Stimulated activated CD4-positive, alpha-beta T cell treated with anti-CD3 and anti-CD28 coated beads, Interleukin-1b, Interleukin-23, amount 100 ng/mL, for 48 hours (primary cell): ENCODE data around the gene SLC39A13.

Experiments used
- DNase-seq: peaks from one replicate; pipeline ENCODE4 v3.0.0-alpha.2; 2020

Gene SLC39A13

DNA sequence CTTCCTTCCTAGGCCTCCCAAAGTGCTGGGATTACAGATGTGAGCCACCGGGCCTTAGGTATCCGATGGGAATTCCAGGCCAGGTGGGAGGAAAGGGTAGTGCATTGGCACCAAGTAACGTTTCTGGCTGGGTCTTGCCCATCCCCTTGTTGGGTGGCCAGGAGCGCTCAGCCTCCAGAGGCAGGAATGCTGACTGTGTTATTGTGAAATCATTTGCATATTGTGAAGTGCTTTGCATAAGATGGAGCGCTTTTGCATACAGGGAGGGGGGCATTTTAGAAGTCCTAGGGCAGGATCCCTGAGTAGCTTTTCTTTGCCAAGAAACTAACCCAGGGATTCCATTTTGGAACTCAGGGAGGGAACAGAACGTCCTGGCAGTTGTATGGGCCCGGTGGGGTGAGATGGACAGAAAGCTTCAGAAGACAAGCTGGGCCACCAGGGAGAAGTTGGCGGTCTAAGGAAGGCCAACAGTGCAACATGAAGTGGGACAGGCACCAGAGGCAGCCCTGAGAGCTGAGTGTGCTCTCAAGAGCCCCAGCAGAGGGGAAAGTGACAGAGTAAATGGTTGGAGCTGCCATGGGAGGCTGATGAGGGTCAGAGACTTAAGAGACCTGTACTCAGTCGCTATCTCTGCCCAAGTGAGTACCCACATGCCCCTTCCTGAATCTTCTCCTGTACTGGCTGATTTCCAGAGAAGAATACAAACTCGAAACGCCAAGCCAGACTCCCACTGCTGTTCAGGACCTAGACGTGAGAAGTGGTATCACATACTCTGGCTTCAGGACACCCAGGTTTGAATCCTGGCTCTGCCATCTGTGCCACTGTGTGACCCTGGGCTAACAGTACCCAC, 1.3 kb upstream of the SLC39A13 start:
- no peak for DNase-seq

DNA sequence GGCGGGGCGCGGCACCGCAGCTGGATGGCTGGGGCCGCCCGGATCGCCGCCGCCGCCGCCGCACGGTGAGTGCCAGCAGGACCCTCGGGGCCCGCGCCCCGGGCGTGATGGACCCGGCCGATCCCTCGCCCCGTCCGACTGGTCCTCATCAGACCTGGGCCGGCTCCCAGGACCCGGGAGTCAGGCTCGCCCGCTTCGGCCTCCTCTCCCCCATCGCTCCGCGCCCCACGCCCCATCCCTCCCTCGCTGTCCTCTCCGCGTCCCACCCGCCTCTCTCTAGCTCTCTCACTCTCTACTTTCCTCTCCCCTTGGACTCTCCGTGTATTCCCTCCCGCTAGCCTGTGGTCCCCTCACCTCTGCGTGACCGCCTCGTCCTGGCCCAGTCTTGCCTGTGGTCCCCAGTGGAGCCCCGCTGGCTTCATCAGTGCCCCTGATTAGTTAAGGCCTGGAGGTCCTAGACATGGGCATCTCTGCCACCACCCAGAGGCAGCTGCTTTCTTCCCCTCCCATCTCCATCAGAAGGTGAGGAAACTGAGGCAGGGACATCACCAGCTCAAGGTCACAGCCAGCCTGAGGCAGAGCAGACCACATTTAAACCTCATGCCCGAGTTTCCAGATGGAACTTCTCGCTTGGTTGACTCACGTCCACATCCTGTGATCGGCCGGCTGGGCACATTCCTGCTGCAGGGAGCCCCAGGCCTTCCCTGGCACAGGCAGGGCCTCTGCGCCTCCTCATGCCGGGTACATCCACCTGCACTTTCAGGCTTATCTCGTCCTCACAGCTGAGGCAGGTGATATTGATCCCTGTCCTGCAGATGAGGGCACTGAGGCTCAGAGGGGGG, 429 bp downstream of the SLC39A13 start:
- no peak for DNase-seq

DNA sequence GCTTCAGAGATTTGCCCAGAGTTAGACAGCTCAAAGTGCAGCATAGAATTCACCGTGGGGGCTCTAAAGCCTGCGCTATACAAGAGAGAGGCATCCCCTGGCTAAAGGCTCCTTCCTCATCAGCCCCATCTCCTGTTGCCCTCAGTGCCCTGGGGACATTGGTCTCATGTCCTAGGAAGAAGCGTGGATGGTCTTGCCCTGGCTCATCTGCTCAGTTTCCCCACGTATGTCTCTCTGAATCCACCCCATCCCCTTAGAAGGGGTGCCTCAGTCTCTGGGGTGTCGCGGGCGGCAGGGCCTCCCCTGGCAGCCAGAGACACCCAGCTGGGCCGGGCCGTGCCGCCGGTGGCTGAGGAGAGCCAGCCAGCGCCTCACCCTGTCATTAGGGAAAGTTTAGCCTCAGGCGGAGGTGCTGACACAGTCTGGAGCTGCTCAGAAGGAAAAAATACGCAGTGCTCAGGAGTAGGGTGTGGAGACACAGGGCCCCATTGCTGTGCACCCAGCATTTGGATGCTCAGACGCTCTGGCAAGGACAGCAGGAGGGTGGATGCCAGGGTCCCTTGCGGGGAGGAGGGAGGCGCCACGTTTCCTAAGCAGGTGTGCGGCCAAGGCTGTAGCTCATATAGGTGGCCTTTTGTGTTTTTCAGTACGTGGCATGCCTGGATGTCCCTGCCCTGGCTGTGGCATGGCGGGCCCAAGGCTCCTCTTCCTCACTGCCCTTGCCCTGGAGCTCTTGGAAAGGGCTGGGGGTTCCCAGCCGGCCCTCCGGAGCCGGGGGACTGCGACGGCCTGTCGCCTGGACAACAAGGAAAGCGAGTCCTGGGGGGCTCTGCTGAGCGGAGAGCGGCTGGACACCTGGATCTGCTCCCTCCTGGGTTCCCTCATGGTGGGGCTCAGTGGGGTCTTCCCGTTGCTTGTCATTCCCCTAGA, 1.3 kb downstream of the SLC39A13 start:
- DNase-seq: no peak

DNA sequence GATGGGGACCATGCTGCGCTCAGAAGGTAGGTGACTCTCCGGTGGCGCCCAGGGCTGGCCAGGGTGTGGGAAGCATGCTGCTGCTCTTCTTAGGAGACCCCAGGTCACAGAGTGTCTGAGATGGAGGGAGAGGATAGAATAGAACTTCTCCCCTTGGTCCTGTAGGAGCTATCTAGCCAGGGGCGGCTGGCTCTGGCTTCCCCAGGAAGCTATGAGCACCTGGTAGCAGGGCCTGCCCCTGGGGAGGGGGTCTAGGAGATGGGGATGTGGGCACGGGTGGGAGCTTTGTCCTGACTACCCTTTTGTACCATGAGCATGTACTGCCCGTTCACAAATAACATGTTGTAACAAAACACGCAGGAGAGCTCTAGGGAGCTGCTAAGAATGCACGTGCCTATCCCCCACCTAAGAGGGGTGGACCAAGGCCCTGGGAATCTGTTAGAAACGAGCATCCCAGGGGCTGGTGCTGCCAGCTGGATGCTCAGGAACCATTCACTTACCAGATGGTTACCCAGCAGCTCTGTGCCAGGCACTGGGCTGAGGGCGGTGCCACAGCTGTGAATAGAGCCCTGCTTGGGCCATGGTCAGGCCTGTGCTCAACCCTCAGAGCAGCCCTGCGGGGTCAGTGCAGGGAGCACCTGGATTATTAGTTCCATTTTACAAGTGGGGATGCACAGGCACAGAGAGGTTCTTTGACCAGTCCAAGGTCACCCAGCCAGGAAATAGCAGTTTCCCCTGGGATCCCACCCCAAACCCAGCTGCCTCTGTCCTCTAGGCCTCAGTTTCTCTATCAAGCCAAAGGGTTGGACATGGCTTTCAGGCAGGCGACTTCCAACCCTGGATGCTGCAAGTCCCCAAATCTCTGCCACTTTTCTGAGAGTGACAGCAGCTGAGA, 2.2 kb downstream of the SLC39A13 start:
- DNase-seq: no peak

DNA sequence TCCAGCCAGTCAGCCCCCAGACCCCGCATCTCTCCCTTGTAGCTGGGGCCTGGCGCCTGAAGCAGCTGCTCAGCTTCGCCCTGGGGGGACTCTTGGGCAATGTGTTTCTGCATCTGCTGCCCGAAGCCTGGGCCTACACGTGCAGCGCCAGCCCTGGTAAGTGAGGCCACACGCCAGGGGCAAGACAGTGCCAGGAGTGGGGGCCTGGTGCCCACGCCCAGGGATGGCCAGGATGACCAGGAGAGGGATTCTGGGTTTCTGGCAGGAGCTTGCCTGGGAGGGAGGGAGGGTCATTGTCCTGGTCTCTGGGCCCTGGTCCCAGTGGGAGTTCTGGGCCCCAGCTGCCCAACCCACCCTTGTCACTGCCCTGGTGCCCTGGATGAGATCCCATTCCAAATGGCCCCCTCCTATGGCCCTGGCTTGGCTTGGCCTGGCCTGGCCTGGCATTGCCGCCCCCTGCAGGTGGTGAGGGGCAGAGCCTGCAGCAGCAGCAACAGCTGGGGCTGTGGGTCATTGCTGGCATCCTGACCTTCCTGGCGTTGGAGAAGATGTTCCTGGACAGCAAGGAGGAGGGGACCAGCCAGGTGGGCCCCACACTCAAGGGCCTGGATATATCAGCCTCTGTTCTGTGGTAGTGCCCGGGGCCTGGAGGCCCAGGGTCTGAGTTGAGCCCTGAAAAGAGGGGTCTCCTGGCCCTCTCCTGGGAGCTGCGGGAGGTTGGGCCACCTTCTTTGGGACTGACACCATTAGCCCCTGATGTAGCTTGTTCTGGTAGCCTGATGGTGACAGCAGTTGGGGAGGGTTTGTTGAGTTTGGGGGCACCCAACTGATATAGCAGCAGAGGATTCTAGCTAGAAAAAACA, 3.7 kb downstream of the SLC39A13 start:
- peak; percentile 56 for DNase-seq

DNA sequence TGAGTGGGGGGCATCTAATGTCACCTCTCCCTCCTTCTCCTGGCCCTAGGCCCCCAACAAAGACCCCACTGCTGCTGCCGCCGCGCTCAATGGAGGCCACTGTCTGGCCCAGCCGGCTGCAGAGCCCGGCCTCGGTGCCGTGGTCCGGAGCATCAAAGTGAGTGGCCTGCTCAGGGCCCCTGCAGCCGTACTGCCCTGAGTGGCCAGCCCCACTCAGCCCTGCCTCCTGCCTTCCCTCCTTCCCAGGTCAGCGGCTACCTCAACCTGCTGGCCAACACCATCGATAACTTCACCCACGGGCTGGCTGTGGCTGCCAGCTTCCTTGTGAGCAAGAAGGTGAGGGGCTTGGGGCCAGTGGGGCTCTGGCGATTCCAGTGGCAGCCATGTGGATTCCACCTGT, 5.0 kb downstream of the SLC39A13 start:
- DNase-seq: no peak

DNA sequence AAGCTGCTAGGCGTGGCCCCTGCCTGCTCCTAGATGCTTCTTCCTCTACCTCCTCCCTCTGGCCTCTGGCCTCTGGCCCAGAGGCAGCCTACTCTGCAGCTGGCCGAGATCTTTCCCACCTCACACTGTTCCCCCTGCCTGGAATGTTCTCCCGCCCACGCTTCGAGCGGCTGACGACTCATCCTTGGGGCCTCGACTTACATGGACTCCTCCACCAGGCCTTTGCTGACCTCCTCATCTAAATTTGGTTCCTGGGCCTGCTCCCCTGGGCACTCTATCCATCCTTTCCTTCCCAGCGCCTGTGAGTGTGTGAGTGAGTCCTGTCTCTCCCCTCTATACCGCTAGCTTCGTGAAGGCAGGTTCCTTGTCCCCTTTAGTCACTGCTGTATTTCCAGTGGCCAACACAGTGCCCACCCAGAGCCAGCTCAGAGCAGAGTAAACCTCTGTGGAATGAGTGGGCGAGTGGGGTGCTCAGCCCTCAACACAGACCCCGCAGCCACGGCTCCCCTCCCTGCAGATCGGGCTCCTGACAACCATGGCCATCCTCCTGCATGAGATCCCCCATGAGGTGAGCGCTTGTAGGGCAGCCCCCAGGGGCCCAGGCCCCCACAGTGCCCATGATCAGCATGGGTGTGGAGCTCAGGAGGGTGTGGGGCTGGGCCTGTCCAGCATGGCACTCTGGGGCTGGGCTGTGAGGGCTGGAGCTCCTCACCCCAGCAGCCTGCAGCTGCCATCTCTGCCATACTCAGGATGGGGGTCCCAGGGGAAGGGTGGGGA, 5.7 kb downstream of the SLC39A13 start:
- DNase-seq: no peak

DNA sequence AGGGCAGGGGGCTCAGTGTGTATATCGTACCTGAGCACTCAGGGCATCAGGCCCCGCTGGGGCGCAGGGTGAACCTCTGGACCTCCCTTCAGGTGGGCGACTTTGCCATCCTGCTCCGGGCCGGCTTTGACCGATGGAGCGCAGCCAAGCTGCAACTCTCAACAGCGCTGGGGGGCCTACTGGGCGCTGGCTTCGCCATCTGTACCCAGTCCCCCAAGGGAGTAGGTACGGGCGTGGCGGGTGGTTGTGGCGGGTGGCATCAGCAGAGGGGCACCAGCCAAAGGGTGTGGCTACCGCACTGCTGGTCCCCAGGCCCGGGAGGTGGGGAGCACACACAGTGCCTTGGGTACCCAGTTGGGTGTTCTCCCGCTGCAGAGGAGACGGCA, 6.3 kb downstream of the SLC39A13 start:
- no peak for DNase-seq

DNA sequence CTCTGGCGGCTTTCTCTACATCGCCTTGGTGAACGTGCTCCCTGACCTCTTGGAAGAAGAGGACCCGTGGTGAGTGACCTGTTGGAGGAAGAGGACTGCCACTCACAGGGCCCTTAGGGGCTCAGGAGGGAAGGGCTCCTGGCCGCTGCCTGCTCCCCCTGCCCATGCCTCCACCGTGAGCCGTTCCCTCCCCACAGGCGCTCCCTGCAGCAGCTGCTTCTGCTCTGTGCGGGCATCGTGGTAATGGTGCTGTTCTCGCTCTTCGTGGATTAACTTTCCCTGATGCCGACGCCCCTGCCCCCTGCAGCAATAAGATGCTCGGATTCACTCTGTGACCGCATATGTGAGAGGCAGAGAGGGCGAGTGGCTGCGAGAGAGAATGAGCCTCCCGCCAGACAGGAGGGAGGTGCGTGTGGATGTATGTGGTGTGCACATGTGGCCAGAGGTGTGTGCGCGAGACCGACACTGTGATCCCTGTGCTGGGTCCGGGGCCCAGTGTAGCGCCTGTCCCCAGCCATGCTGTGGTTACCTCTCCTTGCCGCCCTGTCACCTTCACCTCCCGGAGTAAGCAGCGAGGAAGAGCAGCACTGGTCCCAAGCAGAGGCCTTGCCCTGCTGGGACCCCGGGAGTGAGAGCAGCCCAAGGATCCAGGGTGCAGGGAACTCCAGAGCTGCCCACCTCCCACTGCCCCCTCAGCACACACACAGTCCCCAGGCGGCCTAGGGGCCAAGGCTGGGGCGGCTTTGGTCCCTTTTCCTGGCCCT, 6.9 kb downstream of the SLC39A13 start:
- no peak for DNase-seq

DNA sequence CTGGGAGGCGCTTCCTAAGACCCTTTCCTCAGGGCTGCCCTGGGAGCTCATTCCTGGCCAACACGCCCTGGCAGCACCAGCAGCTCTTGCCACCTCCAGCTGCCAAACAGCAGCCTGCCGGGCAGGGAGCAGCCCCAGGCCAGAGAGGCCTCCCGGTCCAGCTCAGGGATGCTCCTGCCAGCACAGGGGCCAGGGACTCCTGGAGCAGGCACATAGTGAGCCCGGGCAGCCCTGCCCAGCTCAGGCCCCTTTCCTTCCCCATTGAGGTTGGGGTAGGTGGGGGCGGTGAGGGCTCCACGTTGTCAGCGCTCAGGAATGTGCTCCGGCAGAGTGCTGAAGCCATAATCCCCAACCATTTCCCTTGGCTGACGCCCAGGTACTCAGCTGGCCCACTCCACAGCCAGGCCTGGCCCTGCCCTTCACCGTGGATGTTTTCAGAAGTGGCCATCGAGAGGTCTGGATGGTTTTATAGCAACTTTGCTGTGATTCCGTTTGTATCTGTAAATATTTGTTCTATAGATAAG, 7.6 kb downstream of the SLC39A13 start:
- DNase-seq: no peak

DNA sequence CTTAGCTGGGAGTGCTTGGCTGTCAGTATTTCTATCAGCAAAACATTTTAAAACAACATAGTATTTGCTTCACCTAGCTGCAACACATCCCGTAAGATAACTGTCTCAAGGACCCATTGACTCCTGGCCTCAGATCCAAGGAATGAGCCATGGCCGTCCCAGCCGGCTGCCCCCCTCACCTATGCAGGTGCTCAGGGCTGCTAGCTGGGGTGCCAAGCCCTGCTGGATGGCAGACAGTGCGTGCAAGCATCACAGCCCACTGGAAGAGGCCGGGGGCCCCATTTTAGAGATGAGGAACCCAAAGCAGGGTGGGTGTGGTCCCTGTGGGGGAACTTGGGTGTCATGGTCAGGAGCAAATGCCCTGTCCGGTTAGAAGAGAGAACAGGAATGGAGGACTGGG, 9.3 kb downstream of the SLC39A13 start:
- DNase-seq: no peak

DNA sequence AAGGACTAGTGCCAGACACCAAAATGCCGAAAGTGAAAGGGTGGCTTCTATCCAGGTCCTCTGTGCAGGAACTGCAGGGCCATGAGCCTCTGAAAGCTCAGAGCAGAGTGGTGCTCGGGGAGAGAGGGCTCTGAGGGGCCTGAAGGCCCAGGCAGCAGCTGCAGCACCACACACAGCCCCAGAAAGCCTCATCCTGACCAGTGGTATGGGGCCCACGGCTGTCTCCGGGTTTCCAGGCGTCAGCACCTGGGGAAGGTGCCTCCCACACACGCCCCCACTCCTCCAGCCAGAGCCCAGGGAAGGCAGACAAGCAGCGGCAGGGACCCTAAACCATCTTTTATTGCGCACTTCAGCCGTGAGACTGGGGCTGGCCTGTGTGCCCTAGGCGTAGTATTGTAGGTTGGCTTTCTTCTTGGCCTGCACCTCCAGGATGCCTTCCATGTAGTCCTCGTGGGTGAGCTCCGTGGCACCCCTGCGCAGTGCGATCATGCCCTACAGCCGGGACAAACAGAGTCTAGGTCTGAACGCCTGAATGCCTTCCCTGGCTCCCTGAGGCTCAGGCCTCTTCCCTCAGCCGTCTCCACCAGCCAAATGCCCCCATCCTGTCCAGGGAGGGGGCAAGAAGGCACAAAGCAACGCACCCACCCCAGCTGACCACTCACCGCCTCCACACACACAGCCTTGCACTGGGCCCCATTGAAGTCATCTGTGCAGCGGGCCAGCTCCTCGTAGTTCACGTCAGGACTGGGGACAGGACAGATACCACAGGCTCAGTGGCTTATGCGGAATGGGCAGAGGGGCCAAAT, 10.3 kb downstream of the SLC39A13 start:
- no peak for DNase-seq

DNA sequence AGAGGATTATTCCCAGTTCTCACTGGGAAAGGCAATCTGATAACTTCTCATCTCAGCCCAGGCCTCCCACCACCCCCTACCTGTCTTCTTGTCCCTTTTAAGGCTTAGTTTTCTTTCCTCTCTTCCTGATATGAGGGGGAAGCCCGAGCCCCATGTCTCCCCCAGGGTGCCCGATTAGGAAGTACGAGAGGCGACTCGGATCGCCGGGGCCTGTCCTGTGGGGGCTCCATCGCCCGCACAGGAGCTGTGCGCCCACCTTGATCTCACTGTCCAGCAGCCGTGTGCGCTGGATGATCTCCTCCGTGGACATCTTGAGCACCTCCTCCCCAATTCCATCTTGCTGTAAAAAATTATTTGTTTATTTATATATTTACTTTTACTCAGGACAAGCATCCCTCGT, 17.2 kb downstream of the SLC39A13 start:
- DNase-seq: no peak

DNA sequence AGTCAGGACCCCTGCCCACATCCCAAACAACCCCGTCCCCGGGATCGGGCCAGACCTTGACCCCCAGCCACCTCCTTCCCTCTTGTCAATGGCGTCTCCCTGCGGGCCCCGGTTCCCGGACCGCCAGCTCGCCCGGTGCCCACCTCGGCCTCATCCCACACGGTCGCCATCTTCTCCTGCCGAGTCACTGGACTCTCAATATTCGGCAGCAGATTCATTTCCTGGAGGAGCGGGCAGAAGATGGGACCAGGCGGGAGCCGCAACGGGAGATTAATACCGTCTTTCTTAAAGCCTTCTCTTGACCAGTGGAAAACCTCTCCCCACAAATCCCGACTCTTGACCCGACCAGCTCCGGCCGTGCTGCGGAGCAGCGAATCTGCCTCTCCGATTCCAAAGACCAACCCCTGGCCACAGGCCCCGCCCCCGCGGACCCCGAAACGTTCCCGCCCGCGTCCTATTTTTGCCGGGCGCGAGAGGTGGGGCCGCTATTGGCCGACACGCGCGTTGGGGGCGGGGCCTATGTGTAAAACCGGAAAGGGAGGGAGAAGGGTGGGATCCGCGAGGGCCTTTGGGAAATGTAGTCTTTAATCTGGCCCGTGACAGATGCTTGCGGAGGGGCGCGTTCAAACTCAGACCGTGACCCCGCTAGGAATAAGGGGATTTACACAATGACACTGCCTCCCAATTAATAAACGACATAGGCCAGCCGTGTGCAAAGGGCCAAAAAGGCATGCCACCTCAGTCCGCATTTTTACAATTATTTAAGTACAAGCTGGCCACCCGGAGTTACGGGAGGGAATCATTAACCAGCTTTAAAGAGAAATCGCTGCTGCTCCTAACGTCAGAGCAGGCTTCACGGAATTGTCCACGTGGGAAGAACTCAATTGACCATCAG, 17.9 kb downstream of the SLC39A13 start, which contains the start of gene PSMC3:
TSS of gene PSMC3 (minus strand) at position 378 of the 895 bp plus-strand sequence. CDS start at position 218, 160 bp downstream.
- DNase-seq: peak; percentile 99

DNA sequence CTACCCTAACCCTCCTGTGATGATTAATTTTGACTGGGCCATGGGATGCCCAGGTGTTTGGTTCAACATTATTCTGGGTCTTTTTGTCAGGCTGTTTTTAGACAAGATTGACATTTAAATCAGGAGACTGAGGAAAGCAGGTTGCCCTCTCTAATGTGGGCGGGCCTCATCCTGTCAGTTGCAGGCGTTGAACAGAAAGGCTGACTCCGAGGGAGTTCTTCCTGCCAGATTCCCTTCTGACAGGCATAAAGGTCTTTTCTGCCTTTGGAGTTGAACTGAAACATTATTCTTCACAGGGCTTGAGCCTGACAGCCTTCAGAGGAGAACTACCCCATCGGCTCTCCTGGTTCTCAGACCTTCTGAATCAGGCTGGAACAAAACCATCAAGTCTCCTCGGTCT, 22.1 kb downstream of the SLC39A13 start:
- DNase-seq: no peak

DNA sequence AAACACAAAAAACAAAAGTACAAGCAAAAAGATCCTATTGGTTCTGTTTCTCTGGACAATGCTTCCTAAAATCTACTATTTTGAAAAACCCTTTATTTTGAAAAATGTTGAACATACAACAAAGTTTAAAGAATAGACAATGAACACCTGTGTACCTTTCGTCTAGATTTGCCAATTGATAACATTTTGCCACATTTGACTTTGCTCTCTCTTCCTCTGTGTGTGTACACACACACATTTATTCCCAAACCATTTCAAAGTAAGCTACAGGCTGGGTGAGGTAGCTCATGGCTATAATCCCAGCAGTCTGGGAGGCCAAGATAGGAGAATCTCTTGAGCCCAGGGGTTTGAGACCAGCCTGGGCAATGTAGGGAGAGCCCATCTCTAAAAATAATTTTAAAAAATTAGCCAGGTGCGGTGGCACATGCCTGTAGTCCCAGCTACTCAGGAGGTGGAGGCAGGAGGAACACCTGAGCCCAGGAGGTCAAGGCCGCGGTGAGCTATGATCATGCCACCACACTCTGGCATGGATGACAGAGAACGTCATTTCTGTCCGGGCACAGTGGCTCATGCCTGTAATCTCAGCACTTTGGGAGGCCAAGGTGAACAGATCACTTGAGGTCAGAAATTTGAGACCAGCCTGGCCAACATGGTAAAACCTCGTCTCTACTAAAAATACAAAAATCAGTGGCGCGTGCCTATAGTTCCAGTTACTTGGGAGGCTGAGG, 23.1 kb downstream of the SLC39A13 start:
- DNase-seq: no peak
